Measurements from ENCODE around the gene ANAPC4.

Gene ANAPC4

DNA sequence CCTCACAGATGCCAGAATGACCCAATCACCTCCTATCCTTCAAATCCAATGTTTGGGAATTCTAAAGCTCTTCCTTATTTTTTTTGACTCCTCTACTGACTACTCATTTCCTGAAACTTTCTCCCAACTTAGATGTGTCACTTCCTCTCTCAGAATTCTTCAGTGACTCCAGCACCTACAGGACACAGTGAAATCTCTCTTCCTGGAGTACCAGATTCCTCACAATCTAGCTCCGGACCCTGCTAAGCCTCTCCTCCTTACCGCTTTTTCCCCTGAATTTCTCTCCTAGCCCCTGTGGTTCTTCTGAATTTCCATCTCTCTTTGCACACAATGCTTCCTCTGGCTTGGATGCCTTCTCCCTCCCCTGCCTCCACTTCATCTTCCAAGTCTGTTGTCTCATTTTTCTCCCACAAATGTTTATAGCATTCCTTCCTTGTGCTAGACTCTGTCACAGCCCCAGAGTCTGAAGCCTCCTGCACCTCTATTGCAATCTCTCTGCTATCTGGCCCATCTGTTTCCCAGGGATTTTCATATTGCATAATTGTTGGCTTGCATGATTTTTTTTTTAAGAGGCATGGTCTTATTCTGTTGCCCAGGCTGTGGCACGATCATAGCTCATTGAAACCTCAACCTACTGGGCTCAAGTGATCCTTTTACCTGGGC is 80.1 kb downstream of the ANAPC4 start:
- H3K27ac ChIP-seq (ENCODE audit: low read depth, low read length), result peak overlapping the region; percentile 22
- no peak overlapping the region for H3K4me3 ChIP-seq (ENCODE audit: low read length)
- no peak overlapping the region for H3K56ac ChIP-seq (ENCODE audit: low read length)
- no peak overlapping the region for H3K9ac ChIP-seq (ENCODE audit: low read length)
- peaks cover 5% of the 10 kb centered on the region for H3K4me1 ChIP-seq (ENCODE audit: control insufficient read depth, low read depth, low read length)
- H3K36me3 ChIP-seq (ENCODE audit: control insufficient read depth, insufficient read depth, low read length), result no peaks in the 10 kb centered on the region
- H2BK120ac ChIP-seq (ENCODE audit: low read depth, low read length), result no peak overlapping the region
- no peaks in the 10 kb centered on the region for H3K79me1 ChIP-seq (ENCODE audit: low read length)
- peak; percentile 62 for DNase-seq
- no peak overlapping the region for H2BK15ac ChIP-seq (replicated peaks; ENCODE audit: low read depth)
- no peak overlapping the region for H3K18ac ChIP-seq (ENCODE audit: low read length)
- no peak overlapping the region for H4K8ac ChIP-seq (ENCODE audit: low read depth, low read length)
- H3K23ac ChIP-seq (ENCODE audit: low read length), result no peak overlapping the region
- H2AK5ac ChIP-seq (ENCODE audit: low read length), result no peak overlapping the region
- H4K5ac ChIP-seq (ENCODE audit: low read length), result no peak overlapping the region
- H3K4ac ChIP-seq (ENCODE audit: low read depth, low read length), result no peak overlapping the region
- no peaks in the 10 kb centered on the region for H3K79me2 ChIP-seq (ENCODE audit: control insufficient read depth, insufficient read depth, low read length)
- H3K27me3 ChIP-seq (ENCODE audit: insufficient read depth, low read length, poor library complexity), result no peaks in the 10 kb centered on the region
- no CpG with 5 or more reads among the region's 3 CpGs for WGBS (ENCODE audit: extremely low coverage, insufficient coverage, low lambda C conversion rate)
- no peak overlapping the region for H3K4me2 ChIP-seq (ENCODE audit: low read length)
- no peak overlapping the region for H2BK5ac ChIP-seq (ENCODE audit: low read length)

DNA sequence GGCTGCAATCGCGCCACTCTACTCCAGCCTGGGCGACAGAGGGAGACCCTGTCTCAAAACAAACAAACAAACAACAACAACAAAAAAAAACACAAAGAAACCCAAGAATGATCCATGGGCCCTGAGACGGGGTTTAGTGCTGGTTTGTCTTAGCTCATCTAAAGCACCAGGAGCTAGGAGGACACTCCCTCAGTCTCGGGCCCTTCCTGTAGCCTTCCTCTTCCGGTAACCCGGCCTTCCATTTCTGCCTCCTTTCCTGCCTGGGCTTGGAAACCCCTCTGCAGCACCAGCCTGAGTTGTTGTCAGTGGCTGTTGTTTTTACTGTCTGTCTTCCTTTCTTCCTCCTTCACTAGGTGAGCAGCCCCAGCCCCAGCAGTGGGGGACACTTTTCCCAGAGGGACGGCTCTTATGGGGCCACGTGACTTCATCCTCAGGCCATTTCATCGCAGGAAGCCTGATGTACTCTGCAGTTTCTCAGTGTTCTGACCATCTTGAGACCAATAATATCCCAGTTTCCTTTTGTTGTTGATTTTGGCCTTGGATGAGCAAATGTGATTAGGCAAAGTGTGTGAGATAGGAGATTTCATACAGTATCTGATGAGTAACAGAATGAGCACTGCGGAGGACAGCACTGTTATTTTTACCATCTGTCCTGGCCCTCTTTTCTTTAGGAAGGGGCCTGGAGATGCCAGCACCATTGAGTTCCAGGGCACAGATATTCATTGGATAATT is 90.1 kb downstream of the ANAPC4 start:
- Histone ChIP-seq H3K79me1 (ENCODE audit: low read length) (no peaks in the 10 kb centered on the region), H3K27ac (ENCODE audit: low read depth, low read length) (no peak overlapping the region), H3K27me3 (ENCODE audit: insufficient read depth, low read length, poor library complexity) (no peaks in the 10 kb centered on the region), H3K4me2 (ENCODE audit: low read length) (no peak overlapping the region), H4K5ac (ENCODE audit: low read length) (no peak overlapping the region), H3K18ac (ENCODE audit: low read length) (no peak overlapping the region), H3K56ac (ENCODE audit: low read length) (no peak overlapping the region), H3K9ac (ENCODE audit: low read length) (no peak overlapping the region), H2BK15ac (replicated peaks; ENCODE audit: low read depth) (no peak overlapping the region), H3K36me3 (ENCODE audit: control insufficient read depth, insufficient read depth, low read length) (no peaks in the 10 kb centered on the region), H2BK5ac (ENCODE audit: low read length) (no peak overlapping the region), H3K4ac (ENCODE audit: low read depth, low read length) (no peak overlapping the region), H3K4me3 (ENCODE audit: low read length) (no peak overlapping the region), H4K8ac (ENCODE audit: low read depth, low read length) (no peak overlapping the region), H3K4me1 (ENCODE audit: control insufficient read depth, low read depth, low read length) (no peaks in the 10 kb centered on the region), H2BK120ac (ENCODE audit: low read depth, low read length) (no peak overlapping the region), H3K79me2 (ENCODE audit: control insufficient read depth, insufficient read depth, low read length) (no peaks in the 10 kb centered on the region), H3K23ac (ENCODE audit: low read length) (no peak overlapping the region), H2AK5ac (ENCODE audit: low read length) (no peak overlapping the region)
- WGBS (ENCODE audit: extremely low coverage, insufficient coverage, low lambda C conversion rate), result no CpG with 5 or more reads among the region's 11 CpGs
- DNase-seq, result no peak

DNA sequence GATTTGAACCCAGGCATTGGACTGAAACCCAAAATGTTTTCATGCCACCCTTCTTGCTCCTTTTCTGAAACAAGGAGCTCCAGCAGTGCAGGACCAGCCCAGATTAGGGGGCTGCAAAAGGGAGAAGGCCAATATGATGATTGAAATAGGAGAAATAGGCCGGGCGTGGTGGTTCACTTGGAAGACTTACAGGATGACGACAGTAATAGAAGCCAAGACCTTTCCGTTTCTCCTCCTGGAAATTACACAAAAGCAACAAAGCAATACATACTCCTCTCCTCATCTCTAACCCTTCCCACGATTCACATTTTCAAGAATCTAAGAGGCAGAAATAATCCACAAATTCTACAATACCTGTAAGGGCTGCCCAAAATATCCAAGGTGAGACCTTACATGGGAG is 90.8 kb downstream of the ANAPC4 start:
- no peak for DNase-seq
- no peak overlapping the region for H2BK5ac ChIP-seq (ENCODE audit: low read length)
- no peak overlapping the region for H3K27ac ChIP-seq (ENCODE audit: low read depth, low read length)
- no peak overlapping the region for H2BK15ac ChIP-seq (replicated peaks; ENCODE audit: low read depth)
- H3K27me3 ChIP-seq (ENCODE audit: insufficient read depth, low read length, poor library complexity), result no peaks in the 10 kb centered on the region
- H3K4ac ChIP-seq (ENCODE audit: low read depth, low read length), result no peak overlapping the region
- no CpG with 5 or more reads among the region's 5 CpGs for WGBS (ENCODE audit: extremely low coverage, insufficient coverage, low lambda C conversion rate)
- no peaks in the 10 kb centered on the region for H3K4me1 ChIP-seq (ENCODE audit: control insufficient read depth, low read depth, low read length)
- H3K79me1 ChIP-seq (ENCODE audit: low read length), result no peaks in the 10 kb centered on the region
- H3K9ac ChIP-seq (ENCODE audit: low read length), result no peak overlapping the region
- no peak overlapping the region for H3K18ac ChIP-seq (ENCODE audit: low read length)
- H3K4me2 ChIP-seq (ENCODE audit: low read length), result no peak overlapping the region
- H3K23ac ChIP-seq (ENCODE audit: low read length), result no peak overlapping the region
- H2AK5ac ChIP-seq (ENCODE audit: low read length), result no peak overlapping the region
- no peak overlapping the region for H4K5ac ChIP-seq (ENCODE audit: low read length)
- H3K4me3 ChIP-seq (ENCODE audit: low read length), result no peak overlapping the region
- no peaks in the 10 kb centered on the region for H3K79me2 ChIP-seq (ENCODE audit: control insufficient read depth, insufficient read depth, low read length)
- H2BK120ac ChIP-seq (ENCODE audit: low read depth, low read length), result no peak overlapping the region
- H4K8ac ChIP-seq (ENCODE audit: low read depth, low read length), result no peak overlapping the region
- H3K56ac ChIP-seq (ENCODE audit: low read length), result no peak overlapping the region
- H3K36me3 ChIP-seq (ENCODE audit: control insufficient read depth, insufficient read depth, low read length), result no peaks in the 10 kb centered on the region

Data from mesendoderm (in vitro differentiated cells).